Measurements from ENCODE around the gene UNC5CL. TPM values are rescaled to one million over a fixed set of nuclear protein-coding genes. Genes with fewer than 3 reads are reported as not detected.

The UNC5CL gene, protein sequence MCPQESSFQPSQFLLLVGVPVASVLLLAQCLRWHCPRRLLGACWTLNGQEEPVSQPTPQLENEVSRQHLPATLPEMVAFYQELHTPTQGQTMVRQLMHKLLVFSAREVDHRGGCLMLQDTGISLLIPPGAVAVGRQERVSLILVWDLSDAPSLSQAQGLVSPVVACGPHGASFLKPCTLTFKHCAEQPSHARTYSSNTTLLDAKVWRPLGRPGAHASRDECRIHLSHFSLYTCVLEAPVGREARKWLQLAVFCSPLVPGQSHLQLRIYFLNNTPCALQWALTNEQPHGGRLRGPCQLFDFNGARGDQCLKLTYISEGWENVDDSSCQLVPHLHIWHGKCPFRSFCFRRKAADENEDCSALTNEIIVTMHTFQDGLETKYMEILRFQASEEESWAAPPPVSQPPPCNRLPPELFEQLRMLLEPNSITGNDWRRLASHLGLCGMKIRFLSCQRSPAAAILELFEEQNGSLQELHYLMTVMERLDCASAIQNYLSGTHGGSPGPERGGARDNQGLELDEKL
- 1 to 10 TPM in 3 of 4 donors, under 1 TPM in 1; 0.90 to 7.6 (median 1.5) TPM for total RNA-seq

DNA sequence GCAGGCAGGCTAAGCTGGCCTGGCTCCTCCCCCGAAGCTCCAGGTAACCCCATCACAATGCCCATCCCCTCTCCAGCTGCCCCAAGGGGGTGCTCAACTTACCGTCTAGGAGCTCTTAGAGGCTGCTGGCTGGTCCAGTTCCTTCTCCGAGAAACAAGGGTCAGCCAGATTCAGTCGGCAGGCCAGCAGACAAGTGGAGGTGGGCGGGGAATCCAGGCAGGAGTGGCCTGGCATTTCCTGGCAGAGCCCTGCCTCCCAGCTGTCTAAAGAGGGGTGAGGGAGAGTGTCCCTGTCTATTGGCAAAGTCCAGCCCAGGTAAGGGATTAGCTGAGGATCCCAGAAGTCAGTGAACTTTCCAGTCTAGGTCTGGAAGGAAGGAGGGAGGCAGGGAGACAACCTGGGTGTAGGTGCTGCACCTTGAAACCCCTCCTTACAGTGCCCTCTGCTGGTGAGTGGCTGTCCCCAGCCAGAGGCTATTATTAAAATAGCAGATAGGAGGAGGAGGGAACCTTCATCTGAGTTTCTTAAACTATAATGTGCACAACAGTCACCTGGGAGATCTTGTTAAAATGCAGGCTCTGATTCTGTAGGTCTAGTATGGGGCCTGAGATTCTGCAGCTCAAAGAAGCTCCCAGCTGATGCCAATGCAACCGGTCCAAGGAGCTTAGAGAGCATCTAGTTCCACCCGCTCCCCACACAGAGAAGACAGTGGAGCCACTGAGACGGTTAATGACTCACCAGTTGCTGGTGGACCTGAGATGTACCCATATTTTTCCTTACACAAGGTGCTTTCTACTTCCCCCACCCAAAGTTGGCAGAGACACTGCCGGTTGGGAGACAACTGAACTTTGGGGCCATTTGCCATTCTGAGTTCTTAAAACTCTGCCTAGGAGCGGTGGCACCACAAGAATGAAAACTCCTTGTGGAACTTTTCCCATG is at the start of gene UNC5CL:
Gene UNC5CL, minus strand, starts transcription at position 162 of the 939 bp plus-strand sequence. CDS start 4,147 bp downstream, outside the sequence.
- Histone ChIP-seq H3K27ac (peak within 1 kb of the TSS in 1 of 4 donors; percentile 40), H3K27me3 (no peaks in the 10 kb centered on the region), H3K36me3 (peaks cover 0 to 13% (median 0%) of the 10 kb centered on the region in 3 donors), H3K4me3 (no peak within 1 kb of the TSS), H3K4me1 (no peaks in the 10 kb centered on the region), H3K9me3 (no peaks in the 10 kb centered on the region)
- WGBS, 2 donors, result 66 to 77% methylated on average over 8 to 10 of the region's 10 CpGs
- no peak for DNase-seq (ENCODE audit: low spot score in 2 of 2)
- TF ChIP-seq, protein P1, sequence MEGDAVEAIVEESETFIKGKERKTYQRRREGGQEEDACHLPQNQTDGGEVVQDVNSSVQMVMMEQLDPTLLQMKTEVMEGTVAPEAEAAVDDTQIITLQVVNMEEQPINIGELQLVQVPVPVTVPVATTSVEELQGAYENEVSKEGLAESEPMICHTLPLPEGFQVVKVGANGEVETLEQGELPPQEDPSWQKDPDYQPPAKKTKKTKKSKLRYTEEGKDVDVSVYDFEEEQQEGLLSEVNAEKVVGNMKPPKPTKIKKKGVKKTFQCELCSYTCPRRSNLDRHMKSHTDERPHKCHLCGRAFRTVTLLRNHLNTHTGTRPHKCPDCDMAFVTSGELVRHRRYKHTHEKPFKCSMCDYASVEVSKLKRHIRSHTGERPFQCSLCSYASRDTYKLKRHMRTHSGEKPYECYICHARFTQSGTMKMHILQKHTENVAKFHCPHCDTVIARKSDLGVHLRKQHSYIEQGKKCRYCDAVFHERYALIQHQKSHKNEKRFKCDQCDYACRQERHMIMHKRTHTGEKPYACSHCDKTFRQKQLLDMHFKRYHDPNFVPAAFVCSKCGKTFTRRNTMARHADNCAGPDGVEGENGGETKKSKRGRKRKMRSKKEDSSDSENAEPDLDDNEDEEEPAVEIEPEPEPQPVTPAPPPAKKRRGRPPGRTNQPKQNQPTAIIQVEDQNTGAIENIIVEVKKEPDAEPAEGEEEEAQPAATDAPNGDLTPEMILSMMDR (IDR thresholded peaks at IDR 0.05), result peak in 4 of 5 experiments; percentile 13 to 37 (median 32)
- no peak for TF ChIP-seq POLR2A (IDR thresholded peaks at IDR 0.05)

DNA sequence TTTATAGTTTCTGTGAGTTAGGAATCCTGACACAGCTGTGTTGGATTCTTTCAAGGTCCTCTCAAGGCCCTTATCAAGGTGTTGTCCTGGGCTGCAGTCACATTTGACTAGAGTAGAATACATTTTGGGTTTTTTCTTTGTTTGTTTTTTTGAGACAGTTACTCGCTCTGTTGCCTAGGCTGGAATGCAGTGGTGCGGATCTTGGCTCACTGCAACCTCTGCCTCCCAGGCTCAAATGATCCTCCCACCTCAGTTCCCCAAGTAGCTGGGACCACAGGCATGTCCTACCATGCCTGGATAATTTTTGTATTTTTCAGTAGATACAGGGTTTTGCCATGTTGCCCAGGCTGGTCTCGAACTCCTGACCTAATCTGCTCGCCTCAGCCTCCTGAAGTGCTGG is 49.4 kb upstream of the UNC5CL start:
- no peak overlapping the region for H3K4me3 ChIP-seq
- peaks cover 0 to 94% (median 7%) of the 10 kb centered on the region in 3 donors for H3K36me3 ChIP-seq
- WGBS, 2 donors, result 90 to 94% methylated on average over 4 of the region's 4 CpGs
- TF ChIP-seq POLR2A (IDR thresholded peaks at IDR 0.05) (no peak), EP300 (IDR thresholded peaks at IDR 0.05) (no peak)
- TF ChIP-seq, protein P1 (IDR thresholded peaks at IDR 0.05), result no peak
- H3K9me3 ChIP-seq, result no peaks in the 10 kb centered on the region
- H3K4me1 ChIP-seq, result peaks cover 0 to 5% (median 0%) of the 10 kb centered on the region in 4 donors
- H3K27me3 ChIP-seq, result no peaks in the 10 kb centered on the region
- no peak for DNase-seq (ENCODE audit: low spot score in 2 of 2)
- no peak overlapping the region for H3K27ac ChIP-seq

DNA sequence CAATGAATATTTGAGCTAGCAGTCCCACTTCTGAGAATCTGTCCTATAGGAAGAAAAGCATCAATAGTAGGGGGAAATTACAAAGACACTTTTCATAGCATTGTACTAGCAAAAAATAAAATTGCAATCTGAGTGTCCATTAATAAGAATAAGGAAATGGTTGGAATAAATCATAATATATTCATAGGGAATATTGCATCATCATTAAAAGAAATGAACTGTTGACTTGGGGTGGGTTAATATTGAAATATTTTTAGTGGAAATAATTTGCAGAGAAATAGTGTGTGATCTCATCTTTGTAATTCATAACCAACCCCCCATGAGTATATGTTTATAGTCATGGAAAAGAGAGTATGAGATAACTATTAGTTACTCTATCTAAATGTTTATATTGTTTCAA is 46.2 kb upstream of the UNC5CL start:
- TF ChIP-seq POLR2A (IDR thresholded peaks at IDR 0.05) (no peak), EP300 (IDR thresholded peaks at IDR 0.05) (no peak)
- Histone ChIP-seq H3K27ac (no peak overlapping the region), H3K4me1 (peaks cover 0 to 5% (median 0%) of the 10 kb centered on the region in 4 donors), H3K9me3 (no peaks in the 10 kb centered on the region), H3K4me3 (no peak overlapping the region), H3K27me3 (no peaks in the 10 kb centered on the region), H3K36me3 (peaks cover 0 to 85% (median 7%) of the 10 kb centered on the region in 3 donors)
- DNase-seq (ENCODE audit: low spot score in 2 of 2), result no peak

DNA sequence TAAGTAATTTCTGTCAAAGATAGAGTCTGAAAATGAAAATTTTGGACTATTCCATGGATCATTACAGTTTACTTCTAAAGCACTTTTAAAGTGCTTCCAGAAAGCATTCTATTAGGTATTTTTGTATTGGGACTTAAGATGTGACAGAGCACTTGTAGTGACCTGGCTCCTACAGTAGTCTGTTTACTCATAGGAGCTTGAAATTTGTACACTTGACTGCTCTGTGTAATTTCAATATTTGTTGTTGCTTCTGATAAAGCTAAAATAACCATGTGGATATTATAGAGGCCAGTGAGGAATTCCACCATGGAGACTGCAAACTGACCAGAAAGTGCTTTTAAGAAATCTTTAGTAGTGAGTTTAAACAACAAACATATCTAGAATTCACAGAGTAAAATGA is 44.1 kb upstream of the UNC5CL start:
- Histone ChIP-seq H3K4me3 (no peak overlapping the region), H3K27ac (no peak overlapping the region), H3K36me3 (peaks cover 0 to 79% (median 7%) of the 10 kb centered on the region in 3 donors), H3K9me3 (no peaks in the 10 kb centered on the region), H3K27me3 (no peaks in the 10 kb centered on the region), H3K4me1 (peaks cover 0 to 5% (median 2%) of the 10 kb centered on the region in 4 donors)
- DNase-seq (ENCODE audit: low spot score in 2 of 2), result no peak
- no peak for TF ChIP-seq EP300 (IDR thresholded peaks at IDR 0.05)

DNA sequence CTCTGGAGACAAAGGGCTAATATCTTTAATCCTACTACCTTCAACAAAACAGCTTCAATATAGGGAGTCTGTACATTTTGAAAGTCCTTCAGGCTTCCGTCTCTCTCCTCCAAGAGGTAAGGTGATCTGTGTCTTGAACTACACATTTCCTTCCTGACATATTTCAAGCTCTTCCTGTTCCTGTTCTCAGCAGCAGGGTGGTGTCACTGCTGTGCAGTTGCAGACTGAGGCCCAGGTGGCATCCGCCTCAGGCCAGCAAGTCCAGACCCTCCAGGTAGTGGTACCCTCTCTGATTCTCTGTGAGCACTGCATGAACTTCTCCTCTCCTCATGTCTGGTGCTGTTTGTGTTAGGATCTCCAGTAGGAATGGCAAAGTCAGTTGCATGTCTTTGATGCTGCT is 41.6 kb upstream of the UNC5CL start:
- peaks cover 0 to 25% (median 10%) of the 10 kb centered on the region in 4 donors for H3K4me1 ChIP-seq
- no peak overlapping the region for H3K27ac ChIP-seq
- H3K27me3 ChIP-seq, result no peaks in the 10 kb centered on the region
- DNase-seq (ENCODE audit: low spot score in 2 of 2), result no peak
- no peak overlapping the region for H3K4me3 ChIP-seq
- WGBS, 2 donors, result 83 to 87% methylated on average over 2 of the region's 2 CpGs
- H3K9me3 ChIP-seq, result no peaks in the 10 kb centered on the region
- peaks cover 0 to 56% (median 7%) of the 10 kb centered on the region in 3 donors for H3K36me3 ChIP-seq
- TF ChIP-seq POLR2A (IDR thresholded peaks at IDR 0.05) (no peak), EP300 (IDR thresholded peaks at IDR 0.05) (no peak)
- TF ChIP-seq, protein P1 (IDR thresholded peaks at IDR 0.05), result no peak
